H1 (cell line): ENCODE measurements around the gene SPATA7. TPM values are rescaled to one million over a fixed set of nuclear protein-coding genes. Genes with fewer than 3 reads are reported as not detected.

ENCODE experiments used
- CTCF ChIA-PET: fragments of 300-600 bp; sonication (Branson Sonifier 250); formaldehyde crosslinking; loops from one replicate; lab custom pipeline; 2021; ENCODE audit not compliant: partially characterized antibody; lab: Charles Lee
- POLR2A ChIA-PET: fragments of 300-600 bp; sonication (Branson Sonifier 250); formaldehyde crosslinking; loops from one replicate; lab custom pipeline; 2021; ENCODE audit warnings: inconsistent platforms; ENCODE audit not compliant: partially characterized antibody; lab: Charles Lee
- DNase-seq, 2 experiments: peaks; one replicate each; pipeline versions ENCODE4 v3.0.0 to v3.0.0-alpha.2; 2010 to 2022; ENCODE audit warnings: low spot score in 2 of 2, low read depth in 1 of 2, mixed read lengths in 1 of 2
- FAIRE-seq: peaks from 2 replicates; lab custom pipeline; 2011; peaks lifted over from hg19 to GRCh38; lab: Jason Lieb, UNC
- H2AFZ ChIP-seq: 2 replicates; pipeline ENCODE4 v1.8.1; 2012; ENCODE audit warnings: low read length, inconsistent platforms
- H2AK5ac ChIP-seq: 2 replicates; pipeline ENCODE4 v1.6.1; 2013; ENCODE audit warnings: low read depth, low read length
- H2BK120ac ChIP-seq: replicated peaks from 2 replicates; pipeline ENCODE3; 2013; ENCODE audit warnings: low read depth, low read length, inconsistent platforms
- H2BK12ac ChIP-seq: 2 replicates; pipeline ENCODE4 v1.6.1; 2013; ENCODE audit warnings: low read depth, low read length
- H2BK15ac ChIP-seq: 2 replicates; pipeline ENCODE4 v1.6.1; 2013; ENCODE audit warnings: low read length
- H2BK20ac ChIP-seq: 2 replicates; pipeline ENCODE4 v1.6.1; 2013; ENCODE audit warnings: low read length
- H2BK5ac ChIP-seq: 2 replicates; pipeline ENCODE4 v1.6.1; 2013; ENCODE audit warnings: low read depth, low read length
- H3K14ac ChIP-seq: 2 replicates; pipeline ENCODE4 v1.6.1; 2013; ENCODE audit warnings: inconsistent platforms; ENCODE audit not compliant: insufficient read length
- H3K18ac ChIP-seq: 2 replicates; pipeline ENCODE4 v1.6.1; 2013; ENCODE audit warnings: low read length; ENCODE audit errors: extremely low read depth
- H3K23ac ChIP-seq: 2 replicates; pipeline ENCODE4 v1.6.1; 2013; ENCODE audit warnings: inconsistent platforms; ENCODE audit not compliant: insufficient read length
- H3K23me2 ChIP-seq: 2 replicates; pipeline ENCODE4 v1.6.1; 2013; ENCODE audit warnings: low read depth, low read length
- H3K27ac ChIP-seq: 2 replicates; pipeline ENCODE4 v1.6.1; 2011; ENCODE audit warnings: low read depth, low read length, inconsistent platforms
- H3K27me3 ChIP-seq, 4 experiments: replicated peaks in 1 of 4; 1 replicate in 1 of 4; 2 replicates in 3 of 4; pipeline versions ENCODE4 v1.6.1 to v1.8.1; 2011 to 2013; ENCODE audit warnings: low read length in 3 of 4, mild to moderate bottlenecking in 3 of 4, inconsistent platforms in 2 of 4, mixed read lengths in 2 of 4, moderate library complexity in 1 of 4; ENCODE audit not compliant: control insufficient read depth in 3 of 4, insufficient read depth in 3 of 4; ENCODE audit errors: extremely low read depth in 1 of 4
- H3K36me3 ChIP-seq, 4 experiments: 2 replicates each; pipeline versions ENCODE4 v1.6.1 to v1.8.1; 2011 to 2013; ENCODE audit warnings: mild to moderate bottlenecking in 4 of 4, low read length in 3 of 4, moderate library complexity in 2 of 4, control low read depth in 1 of 4, inconsistent platforms in 1 of 4; ENCODE audit not compliant: insufficient read depth in 4 of 4, control insufficient read depth in 2 of 4
- H3K4ac ChIP-seq: replicated peaks from 2 replicates; pipeline ENCODE3; 2013; ENCODE audit warnings: low read length, low read depth, mixed read lengths, inconsistent platforms; ENCODE audit not compliant: insufficient read length
- H3K4me1 ChIP-seq, 4 experiments: replicated peaks in 1 of 4; 1 replicate in 1 of 4; 2 replicates in 3 of 4; pipeline versions ENCODE4 v1.6.1 to v1.8.1; 2011 to 2013; ENCODE audit warnings: low read length in 3 of 4, inconsistent platforms in 2 of 4, mixed read lengths in 1 of 4; ENCODE audit not compliant: insufficient read depth in 4 of 4, control insufficient read depth in 3 of 4
- H3K4me2 ChIP-seq, 2 experiments: 2 replicates each; pipeline versions ENCODE4 v1.6.1 to v1.8.1; 2011 to 2013; ENCODE audit warnings: low read depth in 2 of 2, low read length in 2 of 2, control low read depth in 1 of 2, inconsistent platforms in 1 of 2, mild to moderate bottlenecking in 1 of 2; ENCODE audit not compliant: insufficient read depth in 1 of 2
- H3K4me3 ChIP-seq, 4 experiments: fragments of 200-600, 300-600 bp in 1 of 4; sonication (generic), shearing (Covaris generic), sonication (Bioruptor Twin) in 1 of 4; 2 replicates each; pipeline versions ENCODE4 v1.5.1 to v1.8.1; 2011 to 2016; ENCODE audit warnings: low read length in 4 of 4, low read depth in 3 of 4, control low read depth in 2 of 4, inconsistent platforms in 2 of 4, mild to moderate bottlenecking in 2 of 4, mixed read lengths in 1 of 4, moderate library complexity in 1 of 4; ENCODE audit not compliant: insufficient read depth in 2 of 4; ENCODE audit errors: extremely low read depth in 1 of 4
- H3K56ac ChIP-seq: replicated peaks from 2 replicates; pipeline ENCODE3; 2013; ENCODE audit warnings: low read depth, mild to moderate bottlenecking, mixed read lengths, low read length, inconsistent platforms; ENCODE audit not compliant: insufficient read length
- H3K79me1 ChIP-seq: 2 replicates; pipeline ENCODE4 v1.6.1; 2013; ENCODE audit warnings: low read depth, low read length, control low read depth
- H3K79me2 ChIP-seq, 2 experiments: 2 replicates each; pipeline versions ENCODE4 v1.6.1 to v1.8.1; 2012 to 2013; ENCODE audit warnings: low read length in 2 of 2, mild to moderate bottlenecking in 2 of 2, inconsistent platforms in 1 of 2; ENCODE audit not compliant: insufficient read depth in 2 of 2, control insufficient read depth in 1 of 2
- H3K9ac ChIP-seq, 4 experiments: replicated peaks in 1 of 4; 1 replicate in 1 of 4; 2 replicates in 3 of 4; pipeline versions ENCODE4 v1.6.1 to v1.8.1; 2011 to 2013; ENCODE audit warnings: low read depth in 3 of 4, low read length in 3 of 4, control low read depth in 2 of 4, mild to moderate bottlenecking in 2 of 4, moderate library complexity in 2 of 4, inconsistent platforms in 1 of 4; ENCODE audit errors: extremely low read depth in 1 of 4
- H3K9me3 ChIP-seq, 2 experiments: 2 replicates each; pipeline versions ENCODE4 v1.6.1 to v1.8.1; 2012 to 2013; ENCODE audit warnings: mild to moderate bottlenecking in 2 of 2, moderate library complexity in 2 of 2, control low read depth in 1 of 2, inconsistent platforms in 1 of 2, low read depth in 1 of 2, low read length in 1 of 2, mixed read lengths in 1 of 2; ENCODE audit not compliant: insufficient read depth in 2 of 2
- H4K20me1 ChIP-seq, 2 experiments: replicated peaks in 1 of 2; 2 replicates each; pipeline versions ENCODE3 to v1.8.1; 2011 to 2013; ENCODE audit warnings: inconsistent platforms in 2 of 2, low read length in 2 of 2, mild to moderate bottlenecking in 1 of 2; ENCODE audit not compliant: insufficient read depth in 2 of 2, control insufficient read depth in 1 of 2
- H4K5ac ChIP-seq: 2 replicates; pipeline ENCODE4 v1.6.1; 2013; ENCODE audit warnings: low read length, low read depth, mixed read lengths, inconsistent platforms; ENCODE audit not compliant: insufficient read length
- H4K8ac ChIP-seq: 2 replicates; pipeline ENCODE4 v1.8.0; 2013; ENCODE audit warnings: mild to moderate bottlenecking, moderate library complexity, low read length, inconsistent platforms; ENCODE audit not compliant: insufficient read depth; ENCODE audit errors: extremely low read depth
- H4K91ac ChIP-seq: replicated peaks from 2 replicates; pipeline ENCODE3; 2013; ENCODE audit warnings: low read length, mixed read lengths, inconsistent platforms; ENCODE audit not compliant: insufficient read length
- GTF2F1 ChIP-seq: IDR thresholded peaks from 2 replicates; pipeline ENCODE4 v1.6.1; 2012; ENCODE audit warnings: low read depth, low read length, improper control_type of control experiment, borderline replicate concordance
- KDM1A ChIP-seq: fragments of 200-600, 300-600 bp; sonication (generic); IDR thresholded peaks from 2 replicates; pipeline ENCODE4 v1.7.1; 2016; ENCODE audit warnings: mild to moderate bottlenecking, low read length, borderline replicate concordance
- MAFK ChIP-seq: IDR thresholded peaks from 2 replicates; pipeline ENCODE4 v1.6.1; 2012; ENCODE audit warnings: low read depth, mild to moderate bottlenecking, improper control_type of control experiment, low read length
- NANOG ChIP-seq: IDR thresholded peaks from 2 replicates; pipeline ENCODE4 v1.6.1; 2011; ENCODE audit warnings: low read length, low read depth, mild to moderate bottlenecking, inconsistent platforms; ENCODE audit not compliant: insufficient read depth, poor library complexity, severe bottlenecking
- NRF1 ChIP-seq: IDR thresholded peaks from 2 replicates; pipeline ENCODE4 v1.6.1; 2011; ENCODE audit warnings: mild to moderate bottlenecking, low read depth, low read length, improper control_type of control experiment
- PHF8 ChIP-seq: fragments of 200-600 bp; sonication (generic); conservative IDR thresholded peaks from 2 replicates; pipeline ENCODE4 v1.7.1; 2012; ENCODE audit warnings: low read depth, mild to moderate bottlenecking, inconsistent platforms, low read length, moderate library complexity
- RAD21 ChIP-seq, 2 experiments: IDR thresholded peaks in 1 of 2; conservative IDR thresholded peaks in 1 of 2; 2 replicates each; pipeline ENCODE4 v1.6.1; 2011; ENCODE audit warnings: low read depth in 2 of 2, low read length in 2 of 2, improper control_type of control experiment in 1 of 2, inconsistent platforms in 1 of 2, mild to moderate bottlenecking in 1 of 2, moderate library complexity in 1 of 2
- RXRA ChIP-seq: IDR thresholded peaks from 2 replicates; pipeline ENCODE4 v1.6.1; 2011; ENCODE audit warnings: low read depth, mild to moderate bottlenecking, low read length, moderate library complexity; ENCODE audit not compliant: insufficient read depth
- YY1 ChIP-seq: IDR thresholded peaks from 2 replicates; pipeline ENCODE4 v1.6.1; 2011; ENCODE audit warnings: low read depth, mild to moderate bottlenecking, low read length
- WGBS, 2 experiments: shearing (Covaris generic) in 1 of 2; methylation state at CpG; one replicate each; pipeline versions ENCODE4 v1.1.6 to v1.1.7; 2013 to 2015; ENCODE audit warnings: low lambda C conversion rate in 2 of 2, mixed read lengths in 2 of 2, inconsistent platforms in 1 of 2, low coverage in 1 of 2, missing lambda C conversion rate in 1 of 2; ENCODE audit not compliant: insufficient replicate concordance in 2 of 2, insufficient coverage in 1 of 2, insufficient read length in 1 of 2; ENCODE audit errors: extremely low coverage in 1 of 2, missing lambda C conversion rate in 1 of 2; 5-methylcytosine and 5-hydroxymethylcytosine counted together
- polyA plus RNA-seq, 7 experiments: library from polyadenylated mRNA; depleted of rRNA in 3 of 7; stranded (reverse) in 5 of 7; unstranded in 2 of 7; fragments of >200 nt in 5 of 7; fragments of 200-250 nt in 2 of 7; gene quantifications; 1 replicate in 5 of 7; 2 replicates in 1 of 7; 4 replicates in 1 of 7; pipeline versions ENCODE4 v1.2.1 to v1.2.3, GENCODE V29; 2011 to 2013; ENCODE audit warnings: missing spikeins in 2 of 7, mixed read lengths in 2 of 7
- total RNA-seq: library from RNA; stranded (reverse); fragmentation: NEBNext Ultra II Directional; extraction: Animal tissue kit (Norgen Biotek cat#: 25700); gene quantifications from 2 replicates; pipeline ENCODE4 v1.2.1, GENCODE V29; 2021
- TF ChIP-seq, protein P1 (sequence below), 3 experiments: IDR thresholded peaks; 1 replicate in 2 of 3; 2 replicates in 1 of 3; pipeline versions ENCODE4 v1.5.1 to v1.6.1; 2011; ENCODE audit warnings: low read length in 3 of 3, mild to moderate bottlenecking in 3 of 3, inconsistent platforms in 2 of 3, low read depth in 1 of 3, moderate library complexity in 1 of 3; ENCODE audit not compliant: insufficient read depth in 1 of 3; ENCODE audit errors: control extremely low read depth in 1 of 3

Gene SPATA7
- total and polyA plus RNA-seq, 2 of the 8 experiments (the other 6 are each of a cell fraction or from before 2014, with no cell fraction given), result 3.8 to 6.7 TPM

- Histone ChIP-seq H3K27me3 (no peaks in the 10 kb centered on the region), H3K4me1 (peaks cover 1 to 5% (median 4%) of the 10 kb centered on the region in 4 experiments; a peak in 4 of 7 replicates), H2BK15ac (no peak overlapping the region)
- TF ChIP-seq, protein P1, sequence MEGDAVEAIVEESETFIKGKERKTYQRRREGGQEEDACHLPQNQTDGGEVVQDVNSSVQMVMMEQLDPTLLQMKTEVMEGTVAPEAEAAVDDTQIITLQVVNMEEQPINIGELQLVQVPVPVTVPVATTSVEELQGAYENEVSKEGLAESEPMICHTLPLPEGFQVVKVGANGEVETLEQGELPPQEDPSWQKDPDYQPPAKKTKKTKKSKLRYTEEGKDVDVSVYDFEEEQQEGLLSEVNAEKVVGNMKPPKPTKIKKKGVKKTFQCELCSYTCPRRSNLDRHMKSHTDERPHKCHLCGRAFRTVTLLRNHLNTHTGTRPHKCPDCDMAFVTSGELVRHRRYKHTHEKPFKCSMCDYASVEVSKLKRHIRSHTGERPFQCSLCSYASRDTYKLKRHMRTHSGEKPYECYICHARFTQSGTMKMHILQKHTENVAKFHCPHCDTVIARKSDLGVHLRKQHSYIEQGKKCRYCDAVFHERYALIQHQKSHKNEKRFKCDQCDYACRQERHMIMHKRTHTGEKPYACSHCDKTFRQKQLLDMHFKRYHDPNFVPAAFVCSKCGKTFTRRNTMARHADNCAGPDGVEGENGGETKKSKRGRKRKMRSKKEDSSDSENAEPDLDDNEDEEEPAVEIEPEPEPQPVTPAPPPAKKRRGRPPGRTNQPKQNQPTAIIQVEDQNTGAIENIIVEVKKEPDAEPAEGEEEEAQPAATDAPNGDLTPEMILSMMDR (IDR thresholded peaks at IDR 0.05; ENCODE audit: control extremely low read depth in 1 of 3, insufficient read depth in 1 of 3, low read depth in 1 of 3, low read length in 3 of 3), result peak in 1 of 3 experiments; percentile 19; a peak in 2 of 4 replicates
- TF ChIP-seq YY1 (no peak), NRF1 (no peak), GTF2F1 (no peak), KDM1A (no peak), RXRA (no peak), MAFK (no peak), PHF8 (no peak), NANOG (no peak), RAD21 (IDR thresholded peaks at IDR 0.05 in 1 of 2, conservative IDR thresholded peaks at IDR 0.05 in 1 of 2; ENCODE audit: low read depth in 2 of 2, low read length in 2 of 2) (peak; percentile 51)
These were observed 5.1 kb upstream of the SPATA7 start for GRCh38 chr14:88380405-88380804.

More at GRCh38 chr14:88380405-88380804, 5.1 kb upstream of the SPATA7 start:
- no peak overlapping the region for H4K5ac ChIP-seq
- H3K18ac ChIP-seq, result no peak overlapping the region
- H2BK20ac ChIP-seq, result no peak overlapping the region
- no peak overlapping the region for H3K56ac ChIP-seq
- no peaks in the 10 kb centered on the region for H3K79me1 ChIP-seq
- no peak overlapping the region for H3K4me3 ChIP-seq
- H4K91ac ChIP-seq, result no peak overlapping the region
- no peaks in the 10 kb centered on the region for H4K20me1 ChIP-seq
- no peaks in the 10 kb centered on the region; a peak in 1 of 4 replicates for H3K9me3 ChIP-seq
- H3K36me3 ChIP-seq, result no peaks in the 10 kb centered on the region
- no peak overlapping the region; the same call in 1 of the 2 replicates for H2BK12ac ChIP-seq
- H4K8ac ChIP-seq, result no peak overlapping the region
- H3K23me2 ChIP-seq, result peaks cover 3% of the 10 kb centered on the region; the same call in 1 of the 2 replicates
- no peak for DNase-seq
- no peak overlapping the region for H3K14ac ChIP-seq
- H2AK5ac ChIP-seq, result no peak overlapping the region
- H3K79me2 ChIP-seq, result no peaks in the 10 kb centered on the region
- no peak overlapping the region for H2BK120ac ChIP-seq
- H3K4me2 ChIP-seq, result no peak overlapping the region; a peak in 1 of 4 replicates
- H2BK5ac ChIP-seq, result no peak overlapping the region
- POLR2A ChIA-PET, result interaction anchor here (0.9 kb wide), 1 partner anchor 51 kb away, joined by 3 read pairs; no protein-coding TSS in a partner anchor
- 84% methylated on average over 3 of the region's 3 CpGs; no CpG with 5 or more reads in 1 of the 2 experiments for WGBS, 2 experiments
- H3K4ac ChIP-seq, result no peak overlapping the region
- CTCF ChIA-PET, result interaction anchor here (0.6 to 3.5 kb wide), 27 partner anchors 8 to 435 kb away, joined by 3 to 35 read pairs (median 4); no protein-coding TSS in a partner anchor
- peak overlapping the region; percentile 68 for H2AFZ ChIP-seq
- H3K27ac ChIP-seq, result no peak overlapping the region
- FAIRE-seq, result no peak
- no peak overlapping the region for H3K23ac ChIP-seq
- H3K9ac ChIP-seq, result no peak overlapping the region
